C4-2B (cell line): ENCODE results near the gene NEB.

Experiments
- ZFX ChIP-seq: fragments of 450-650 bp; IDR thresholded peaks from 2 replicates; pipeline ENCODE4 v1.6.1; 2017
- TF ChIP-seq, protein P1 (sequence below): fragments of 450-650 bp; conservative IDR thresholded peaks from 2 replicates; pipeline ENCODE4 v1.5.1; 2017; ENCODE audit warnings: mild to moderate bottlenecking

DNA sequence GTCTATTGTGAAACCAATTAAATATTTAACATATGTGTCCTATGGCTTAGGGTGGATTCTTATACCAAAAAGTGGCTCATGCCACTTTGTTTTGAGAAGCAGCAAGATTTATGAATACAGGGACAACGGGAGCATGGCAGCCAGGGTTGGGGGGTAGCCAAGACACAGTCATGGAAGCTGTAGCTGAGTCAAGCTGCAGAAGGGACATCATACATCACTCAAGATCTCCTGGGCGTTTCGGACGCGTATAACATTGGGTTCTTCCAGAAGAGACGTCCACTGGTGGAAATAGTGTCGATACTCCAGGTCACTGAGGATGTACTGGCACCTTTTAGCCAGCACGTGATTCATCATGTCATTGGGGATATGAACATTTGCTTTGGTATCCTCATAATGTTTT is 171.9 kb downstream of the NEB start:
- TF ChIP-seq, protein P1, sequence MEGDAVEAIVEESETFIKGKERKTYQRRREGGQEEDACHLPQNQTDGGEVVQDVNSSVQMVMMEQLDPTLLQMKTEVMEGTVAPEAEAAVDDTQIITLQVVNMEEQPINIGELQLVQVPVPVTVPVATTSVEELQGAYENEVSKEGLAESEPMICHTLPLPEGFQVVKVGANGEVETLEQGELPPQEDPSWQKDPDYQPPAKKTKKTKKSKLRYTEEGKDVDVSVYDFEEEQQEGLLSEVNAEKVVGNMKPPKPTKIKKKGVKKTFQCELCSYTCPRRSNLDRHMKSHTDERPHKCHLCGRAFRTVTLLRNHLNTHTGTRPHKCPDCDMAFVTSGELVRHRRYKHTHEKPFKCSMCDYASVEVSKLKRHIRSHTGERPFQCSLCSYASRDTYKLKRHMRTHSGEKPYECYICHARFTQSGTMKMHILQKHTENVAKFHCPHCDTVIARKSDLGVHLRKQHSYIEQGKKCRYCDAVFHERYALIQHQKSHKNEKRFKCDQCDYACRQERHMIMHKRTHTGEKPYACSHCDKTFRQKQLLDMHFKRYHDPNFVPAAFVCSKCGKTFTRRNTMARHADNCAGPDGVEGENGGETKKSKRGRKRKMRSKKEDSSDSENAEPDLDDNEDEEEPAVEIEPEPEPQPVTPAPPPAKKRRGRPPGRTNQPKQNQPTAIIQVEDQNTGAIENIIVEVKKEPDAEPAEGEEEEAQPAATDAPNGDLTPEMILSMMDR: no peak
- TF ChIP-seq ZFX: no peak
